Measurements from ENCODE around the gene TTC8.

DNA sequence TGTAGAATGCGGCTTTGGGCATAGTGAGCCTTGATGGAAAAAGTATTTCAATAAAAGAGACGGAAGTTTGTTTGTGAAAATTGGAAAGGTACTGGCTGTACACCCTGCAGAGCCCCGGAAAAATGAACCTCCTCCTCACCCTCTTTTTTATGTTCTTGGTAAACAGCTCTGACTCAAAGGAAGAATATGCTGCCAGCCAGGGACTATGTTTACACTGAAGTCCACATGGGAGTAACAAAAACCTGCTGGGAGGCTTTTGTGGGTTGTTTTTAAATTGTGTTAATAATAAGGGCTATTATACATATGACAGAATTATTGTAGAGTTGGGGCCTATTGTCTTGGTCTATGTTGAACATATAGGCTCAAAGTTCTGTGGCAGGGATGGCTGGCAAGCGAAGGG lies 70.7 kb downstream of the TTC8 start:
- no peak for TF ChIP-seq POLR2AphosphoS5 (IDR thresholded peaks at IDR 0.05; ENCODE audit: low read depth, low read length)
- TF ChIP-seq SIN3A (IDR thresholded peaks at IDR 0.05; ENCODE audit: borderline replicate concordance, insufficient read depth, low read length) = no peak
- no peak for TF ChIP-seq TAF1 (IDR thresholded peaks at IDR 0.05; ENCODE audit: borderline replicate concordance, insufficient read depth, low read length)

Measured in PFSK-1 (cell line).